Neuronal stem cell (in vitro differentiated cells): ENCODE data around the gene LHX4.

Experiments used
- DNase-seq: peaks from one replicate; pipeline ENCODE4 v3.0.0-alpha.2; 2013; ENCODE audit warnings: low spot score
- H2AFZ ChIP-seq: one replicate; pipeline ENCODE4 v1.6.1; 2013; ENCODE audit warnings: mild to moderate bottlenecking, low read length, inconsistent platforms
- H2AK5ac ChIP-seq: 2 replicates; pipeline ENCODE4 v1.6.1; 2013; ENCODE audit warnings: low read depth, mild to moderate bottlenecking, inconsistent platforms, low read length, moderate library complexity, mixed read lengths
- H2BK120ac ChIP-seq: 2 replicates; pipeline ENCODE4 v1.6.1; 2013; ENCODE audit warnings: low read depth, mild to moderate bottlenecking, inconsistent platforms, low read length, moderate library complexity, mixed read lengths
- H2BK12ac ChIP-seq: one replicate; pipeline ENCODE4 v1.6.1; 2013; ENCODE audit warnings: low read length, inconsistent platforms
- H2BK15ac ChIP-seq: 2 replicates; pipeline ENCODE4 v1.6.1; 2013; ENCODE audit warnings: mild to moderate bottlenecking, low read length, inconsistent platforms, mixed read lengths
- H2BK5ac ChIP-seq: one replicate; pipeline ENCODE4 v1.6.1; 2013; ENCODE audit warnings: inconsistent platforms, mild to moderate bottlenecking, low read length, moderate library complexity
- H3K14ac ChIP-seq: one replicate; pipeline ENCODE4 v1.6.1; 2013; ENCODE audit warnings: low read length, inconsistent platforms
- H3K18ac ChIP-seq: 2 replicates; pipeline ENCODE4 v1.6.1; 2013; ENCODE audit warnings: low read length, inconsistent platforms
- H3K23ac ChIP-seq: 2 replicates; pipeline ENCODE4 v1.6.1; 2013; ENCODE audit warnings: low read depth, mild to moderate bottlenecking, mixed read lengths, low read length, inconsistent platforms; ENCODE audit not compliant: poor library complexity
- H3K27ac ChIP-seq: replicated peaks from 3 replicates; pipeline ENCODE4 v1.5.1; 2013; ENCODE audit warnings: low read length, inconsistent platforms
- H3K27me3 ChIP-seq, 3 experiments: 2 replicates each; pipeline ENCODE4 v1.6.1; 2013; ENCODE audit warnings: low read length in 3 of 3, mild to moderate bottlenecking in 2 of 3, inconsistent platforms in 1 of 3, low read depth in 1 of 3, mixed read lengths in 1 of 3, moderate library complexity in 1 of 3; ENCODE audit not compliant: control insufficient read depth in 3 of 3, insufficient read depth in 3 of 3
- H3K36me3 ChIP-seq, 2 donors: replicated peaks in 1 of 2; 2 replicates each; pipeline ENCODE4 v1.6.1; 2013; ENCODE audit warnings: low read length in 2 of 2; ENCODE audit not compliant: control insufficient read depth in 2 of 2, insufficient read depth in 2 of 2
- H3K4ac ChIP-seq: 2 replicates; pipeline ENCODE4 v1.6.1; 2013; ENCODE audit warnings: inconsistent platforms, mild to moderate bottlenecking, low read length, moderate library complexity
- H3K4me1 ChIP-seq, 2 donors: 1 replicate in 1 of 2; 2 replicates in 1 of 2; pipeline ENCODE4 v1.6.1; 2013; ENCODE audit warnings: low read length in 2 of 2, low read depth in 1 of 2; ENCODE audit not compliant: control insufficient read depth in 2 of 2, insufficient read depth in 1 of 2
- H3K4me2 ChIP-seq: one replicate; pipeline ENCODE4 v1.6.1; 2013; ENCODE audit warnings: mild to moderate bottlenecking, low read length, inconsistent platforms; ENCODE audit not compliant: insufficient read depth, poor library complexity, severe bottlenecking
- H3K4me3 ChIP-seq, 2 donors: 2 replicates each; pipeline ENCODE4 v1.5.1; 2013; ENCODE audit warnings: low read length in 2 of 2, mild to moderate bottlenecking in 2 of 2, inconsistent platforms in 1 of 2, moderate library complexity in 1 of 2
- H3K79me1 ChIP-seq: one replicate; pipeline ENCODE4 v1.6.1; 2013; ENCODE audit warnings: low read depth, mild to moderate bottlenecking, inconsistent platforms, low read length, moderate library complexity
- H3K9ac ChIP-seq: one replicate; pipeline ENCODE4 v1.6.1; 2013; ENCODE audit warnings: mild to moderate bottlenecking, low read depth, low read length, inconsistent platforms; ENCODE audit not compliant: poor library complexity
- H3K9me3 ChIP-seq, 2 donors: replicated peaks in 1 of 2; 2 replicates each; pipeline versions ENCODE3 to v1.6.1; 2013; ENCODE audit warnings: low read length in 2 of 2, mild to moderate bottlenecking in 2 of 2, inconsistent platforms in 1 of 2, low read depth in 1 of 2, mixed read lengths in 1 of 2, moderate library complexity in 1 of 2; ENCODE audit not compliant: control insufficient read depth in 2 of 2, insufficient read depth in 1 of 2
- H4K8ac ChIP-seq: one replicate; pipeline ENCODE4 v1.6.1; 2013; ENCODE audit warnings: low read depth, mild to moderate bottlenecking, inconsistent platforms, low read length, moderate library complexity
- H4K91ac ChIP-seq: one replicate; pipeline ENCODE4 v1.6.1; 2013; ENCODE audit warnings: low read length, low read depth, mild to moderate bottlenecking, inconsistent platforms; ENCODE audit not compliant: poor library complexity
- WGBS, 2 donors: extraction: QIAGEN DNeasy Blood & Tissue Kit; methylation state at CpG; one replicate each; pipeline ENCODE4 v1.1.7; 2013; ENCODE audit warnings: missing lambda C conversion rate in 2 of 2, mixed read lengths in 1 of 2; ENCODE audit not compliant: insufficient read length in 2 of 2, insufficient replicate concordance in 1 of 2; ENCODE audit errors: extremely low coverage in 2 of 2; 5-methylcytosine and 5-hydroxymethylcytosine counted together

Gene LHX4

GRCh38 chr1:180261524-180262155 lies 31.6 kb downstream of the LHX4 start:
- H2AFZ ChIP-seq: no peak overlapping the region
- H2AK5ac ChIP-seq: no peak overlapping the region
- no peak overlapping the region for H3K4me2 ChIP-seq
- no CpG with 5 or more reads among the region's 7 CpGs for WGBS, 2 donors
- H3K4me1 ChIP-seq: peaks cover 0 to 5% of the 10 kb centered on the region in 2 donors
- DNase-seq: no peak
- no peak overlapping the region for H2BK120ac ChIP-seq
- H3K4ac ChIP-seq: no peak overlapping the region
- no peak overlapping the region for H2BK12ac ChIP-seq
- H4K8ac ChIP-seq: no peak overlapping the region
- H3K4me3 ChIP-seq: no peak overlapping the region
- no peak overlapping the region for H3K14ac ChIP-seq
- no peaks in the 10 kb centered on the region for H3K36me3 ChIP-seq
- no peak overlapping the region for H3K9ac ChIP-seq
- no peaks in the 10 kb centered on the region for H3K79me1 ChIP-seq
- H3K18ac ChIP-seq: no peak overlapping the region
- no peak overlapping the region for H2BK15ac ChIP-seq
- H3K23ac ChIP-seq: no peak overlapping the region
- no peaks in the 10 kb centered on the region for H3K9me3 ChIP-seq
- no peak overlapping the region for H2BK5ac ChIP-seq
- H4K91ac ChIP-seq: no peak overlapping the region
- H3K27me3 ChIP-seq: peaks cover 0 to 27% (median 2%) of the 10 kb centered on the region in 3 experiments
- no peak overlapping the region for H3K27ac ChIP-seq

DNA sequence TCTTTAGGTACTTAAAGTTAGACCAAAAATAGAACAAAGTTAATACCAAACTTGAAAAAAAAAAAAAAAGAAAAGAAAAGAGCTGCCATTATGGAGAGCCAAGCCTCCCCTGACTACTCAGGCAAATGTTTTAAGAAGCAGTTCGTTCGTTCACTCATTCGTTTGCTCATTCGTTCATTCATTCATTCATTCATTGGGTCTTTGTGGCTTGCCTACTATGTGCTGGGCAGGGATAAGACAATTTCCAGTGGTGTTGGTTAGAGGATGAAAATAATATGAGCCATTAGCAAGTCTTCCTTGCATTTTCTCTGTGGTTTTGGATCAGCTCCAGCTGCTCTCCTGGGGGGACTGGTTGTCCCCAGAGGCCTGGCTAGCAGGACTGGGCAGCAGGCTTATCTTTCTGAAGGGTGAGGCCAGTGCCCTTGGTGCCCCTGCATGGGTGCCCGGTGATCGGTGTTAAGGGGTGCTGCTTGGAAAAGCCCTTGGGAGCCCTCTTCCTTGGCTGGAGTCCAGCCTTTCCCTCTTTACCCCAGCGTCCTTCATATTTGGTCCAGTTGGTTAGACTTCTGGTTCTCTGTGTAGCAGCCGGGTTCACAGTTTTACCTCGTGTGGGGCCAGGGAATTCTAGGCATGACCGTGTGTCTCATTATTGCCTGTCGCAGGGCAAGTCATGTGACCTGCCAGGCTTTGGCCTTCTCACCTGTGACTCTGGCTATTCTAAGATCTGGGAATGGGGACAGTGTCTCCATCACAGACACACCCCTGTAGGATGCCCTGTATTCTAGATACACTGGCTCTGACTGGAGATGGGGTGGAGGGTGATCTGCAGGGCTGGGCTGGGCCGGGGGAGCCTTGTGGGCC lies 32.8 kb downstream of the LHX4 start:
- Histone ChIP-seq H3K4ac (no peak overlapping the region), H2AK5ac (no peak overlapping the region), H3K4me1 (peaks cover 3 to 7% of the 10 kb centered on the region in 2 donors), H3K27me3 (peaks cover 0 to 19% (median 2%) of the 10 kb centered on the region in 3 experiments), H2AFZ (no peak overlapping the region), H2BK15ac (peak overlapping the region; percentile 82), H3K27ac (no peak overlapping the region), H3K36me3 (no peaks in the 10 kb centered on the region), H3K79me1 (peaks cover 2% of the 10 kb centered on the region), H3K4me3 (no peak overlapping the region), H4K91ac (no peak overlapping the region), H3K14ac (no peak overlapping the region), H3K23ac (no peak overlapping the region), H4K8ac (no peak overlapping the region), H3K9ac (no peak overlapping the region), H3K18ac (peak overlapping the region; percentile 78), H3K4me2 (no peak overlapping the region), H2BK120ac (no peak overlapping the region), H2BK12ac (no peak overlapping the region), H3K9me3 (no peaks in the 10 kb centered on the region), H2BK5ac (peak overlapping the region; percentile 32)
- DNase-seq: no peak
- no CpG with 5 or more reads among the region's 12 CpGs for WGBS, 2 donors

GRCh38 chr1:180264595-180264994 lies 34.5 kb downstream of the LHX4 start:
- WGBS, 2 donors: no CpG with 5 or more reads among the region's 2 CpGs
- Histone ChIP-seq H2BK15ac (no peak overlapping the region), H3K4me3 (no peak overlapping the region), H3K36me3 (no peaks in the 10 kb centered on the region), H3K14ac (no peak overlapping the region), H3K4me2 (no peak overlapping the region), H3K18ac (no peak overlapping the region), H3K4ac (no peak overlapping the region), H4K91ac (no peak overlapping the region), H3K27ac (no peak overlapping the region), H3K27me3 (peaks cover 0 to 13% (median 2%) of the 10 kb centered on the region in 3 experiments), H4K8ac (no peak overlapping the region), H2BK5ac (no peak overlapping the region), H3K79me1 (peaks cover 2% of the 10 kb centered on the region), H3K4me1 (peaks cover 14 to 16% of the 10 kb centered on the region in 2 donors), H3K9ac (no peak overlapping the region), H2AFZ (no peak overlapping the region), H2BK120ac (no peak overlapping the region), H2AK5ac (no peak overlapping the region), H3K9me3 (no peaks in the 10 kb centered on the region), H3K23ac (no peak overlapping the region), H2BK12ac (no peak overlapping the region)
- no peak for DNase-seq

GRCh38 chr1:180265201-180265600 lies 35.1 kb downstream of the LHX4 start:
- H3K27ac ChIP-seq: no peak overlapping the region
- no peak overlapping the region for H2BK5ac ChIP-seq
- peak overlapping the region; percentile 22 for H3K18ac ChIP-seq
- no peak overlapping the region for H3K23ac ChIP-seq
- H3K14ac ChIP-seq: no peak overlapping the region
- no peaks in the 10 kb centered on the region for H3K36me3 ChIP-seq
- H4K91ac ChIP-seq: no peak overlapping the region
- no CpG with 5 or more reads among the region's 9 CpGs for WGBS, 2 donors
- DNase-seq: no peak
- no peaks in the 10 kb centered on the region for H3K9me3 ChIP-seq
- no peak overlapping the region for H3K9ac ChIP-seq
- H3K4me3 ChIP-seq: no peak overlapping the region
- no peak overlapping the region for H3K4ac ChIP-seq
- no peak overlapping the region for H2BK15ac ChIP-seq
- H3K4me1 ChIP-seq: peaks cover 14 to 20% of the 10 kb centered on the region in 2 donors
- peaks cover 0 to 11% (median 2%) of the 10 kb centered on the region in 3 experiments for H3K27me3 ChIP-seq
- H4K8ac ChIP-seq: no peak overlapping the region
- H3K79me1 ChIP-seq: peaks cover 2% of the 10 kb centered on the region
- no peak overlapping the region for H2BK12ac ChIP-seq
- no peak overlapping the region for H2BK120ac ChIP-seq
- H3K4me2 ChIP-seq: no peak overlapping the region
- H2AK5ac ChIP-seq: peak overlapping the region; percentile 53
- no peak overlapping the region for H2AFZ ChIP-seq
